H9 (cell line): ENCODE results near the gene SERTAD1. TPM values are rescaled to one million over a fixed set of nuclear protein-coding genes. Genes with fewer than 3 reads are reported as not detected.

Experiments
- DNase-seq: peaks from one replicate; pipeline ENCODE4 v3.0.0-alpha.2; 2017
- H2AFZ ChIP-seq: one replicate; pipeline ENCODE4 v1.6.1; 2013; ENCODE audit warnings: mild to moderate bottlenecking, low read length, control low read depth, moderate library complexity
- H2AK5ac ChIP-seq: 2 replicates; pipeline ENCODE4 v1.6.1; 2013; ENCODE audit warnings: low read length, control low read depth, mixed read lengths; ENCODE audit not compliant: insufficient read length
- H2BK120ac ChIP-seq: one replicate; pipeline ENCODE4 v1.6.1; 2013; ENCODE audit warnings: low read depth, mild to moderate bottlenecking, low read length, control low read depth, inconsistent platforms; ENCODE audit not compliant: poor library complexity, severe bottlenecking
- H2BK12ac ChIP-seq: 2 replicates; pipeline ENCODE4 v1.6.1; 2013; ENCODE audit warnings: low read length, control low read depth, mixed read lengths, low read depth; ENCODE audit not compliant: insufficient read length
- H2BK15ac ChIP-seq: 2 replicates; pipeline ENCODE4 v1.6.1; 2013; ENCODE audit warnings: low read depth, low read length, control low read depth
- H2BK20ac ChIP-seq: one replicate; pipeline ENCODE4 v1.6.1; 2013; ENCODE audit warnings: low read depth, mild to moderate bottlenecking, low read length, control low read depth, inconsistent platforms; ENCODE audit not compliant: poor library complexity, severe bottlenecking
- H2BK5ac ChIP-seq: 2 replicates; pipeline ENCODE4 v1.6.1; 2013; ENCODE audit warnings: low read length, control low read depth, mixed read lengths; ENCODE audit not compliant: insufficient read length
- H3K14ac ChIP-seq: 2 replicates; pipeline ENCODE4 v1.6.1; 2013; ENCODE audit warnings: low read length, control low read depth; ENCODE audit not compliant: insufficient read depth
- H3K18ac ChIP-seq: 2 replicates; pipeline ENCODE4 v1.6.1; 2013; ENCODE audit warnings: low read depth, mild to moderate bottlenecking, mixed read lengths, low read length, control low read depth; ENCODE audit not compliant: insufficient read length
- H3K23ac ChIP-seq: 2 replicates; pipeline ENCODE4 v1.6.1; 2013; ENCODE audit warnings: low read length, control low read depth, mixed read lengths, low read depth; ENCODE audit not compliant: insufficient read length
- H3K23me2 ChIP-seq: 2 replicates; pipeline ENCODE4 v1.6.1; 2013; ENCODE audit warnings: low read depth, mild to moderate bottlenecking, mixed read lengths, low read length, control low read depth; ENCODE audit not compliant: insufficient read length, poor library complexity, severe bottlenecking
- H3K27ac ChIP-seq: 2 replicates; pipeline ENCODE4 v1.5.1; 2013; ENCODE audit warnings: low read length, control low read depth, mixed read lengths, low read depth; ENCODE audit not compliant: insufficient read length
- H3K27me3 ChIP-seq: 2 replicates; pipeline ENCODE4 v1.6.1; 2013; ENCODE audit warnings: low read length, control low read depth, inconsistent platforms; ENCODE audit not compliant: insufficient read depth
- H3K4ac ChIP-seq: 2 replicates; pipeline ENCODE4 v1.6.1; 2013; ENCODE audit warnings: low read depth, mild to moderate bottlenecking, control low read depth, inconsistent platforms, low read length, moderate library complexity
- H3K4me1 ChIP-seq: 2 replicates; pipeline ENCODE4 v1.6.1; 2013; ENCODE audit warnings: low read length, control low read depth, inconsistent platforms; ENCODE audit not compliant: insufficient read depth
- H3K4me2 ChIP-seq: 2 replicates; pipeline ENCODE4 v1.6.1; 2013; ENCODE audit warnings: low read length, control low read depth, mixed read lengths; ENCODE audit not compliant: insufficient read length, insufficient read depth
- H3K56ac ChIP-seq: 2 replicates; pipeline ENCODE4 v1.6.1; 2013; ENCODE audit warnings: low read depth, mild to moderate bottlenecking, mixed read lengths, low read length, control low read depth; ENCODE audit not compliant: insufficient read length
- H3K79me1 ChIP-seq: 2 replicates; pipeline ENCODE4 v1.6.1; 2013; ENCODE audit warnings: low read depth, mild to moderate bottlenecking, moderate library complexity, low read length, control low read depth, inconsistent platforms; ENCODE audit not compliant: insufficient read depth, poor library complexity, severe bottlenecking
- H3K79me2 ChIP-seq: 2 replicates; pipeline ENCODE4 v1.6.1; 2013; ENCODE audit warnings: low read length, control low read depth, inconsistent platforms; ENCODE audit not compliant: insufficient read depth
- H3K9ac ChIP-seq: 2 replicates; pipeline ENCODE4 v1.6.1; 2013; ENCODE audit warnings: low read length, control low read depth, mixed read lengths; ENCODE audit not compliant: insufficient read length; ENCODE audit errors: extremely low read depth
- H3K9me3 ChIP-seq: one replicate; pipeline ENCODE4 v1.6.1; 2013; ENCODE audit warnings: low read depth, low read length, inconsistent platforms; ENCODE audit not compliant: control insufficient read depth
- H3T11ph ChIP-seq: one replicate; pipeline ENCODE4 v1.6.1; 2013; ENCODE audit warnings: mild to moderate bottlenecking, low read length, control low read depth, inconsistent platforms
- H4K20me1 ChIP-seq: one replicate; pipeline ENCODE4 v1.6.1; 2013; ENCODE audit not compliant: control insufficient read depth, insufficient read length, insufficient read depth
- H4K5ac ChIP-seq: 2 replicates; pipeline ENCODE4 v1.6.1; 2013; ENCODE audit warnings: low read depth, mild to moderate bottlenecking, mixed read lengths, low read length, control low read depth; ENCODE audit not compliant: insufficient read length
- H4K8ac ChIP-seq: replicated peaks from 2 replicates; pipeline ENCODE4 v1.6.1; 2013; ENCODE audit warnings: low read length, control low read depth, mixed read lengths, low read depth; ENCODE audit not compliant: insufficient read length
- H4K91ac ChIP-seq: 2 replicates; pipeline ENCODE4 v1.6.1; 2013; ENCODE audit warnings: low read depth, mild to moderate bottlenecking, moderate library complexity, mixed read lengths, low read length, control low read depth; ENCODE audit not compliant: insufficient read length
- H3K27ac Mint-ChIP-seq, 3 experiments: 2 replicates in 2 of 3; 3 replicates in 1 of 3; pipeline ENCODE4 v1.8.0; 2020 to 2021; ENCODE audit warnings: mixed read lengths in 3 of 3, mild to moderate bottlenecking in 1 of 3, moderate library complexity in 1 of 3
- H3K27me3 Mint-ChIP-seq: 2 replicates; pipeline ENCODE4 v1.8.0; 2021; ENCODE audit warnings: low read depth, mild to moderate bottlenecking, moderate library complexity, mixed read lengths
- H3K36me3 Mint-ChIP-seq, 3 experiments: 2 replicates in 2 of 3; 3 replicates in 1 of 3; pipeline ENCODE4 v1.8.0; 2020 to 2021; ENCODE audit warnings: low read depth in 3 of 3, mixed read lengths in 3 of 3; ENCODE audit not compliant: insufficient read depth in 1 of 3
- H3K4me1 Mint-ChIP-seq, 2 experiments: 2 replicates each; pipeline ENCODE4 v1.8.0; 2020; ENCODE audit warnings: mixed read lengths in 2 of 2
- H3K4me3 Mint-ChIP-seq, 2 experiments: 2 replicates in 1 of 2; 3 replicates in 1 of 2; pipeline ENCODE4 v1.8.0; 2020 to 2021; ENCODE audit warnings: mild to moderate bottlenecking in 2 of 2, mixed read lengths in 2 of 2, moderate library complexity in 1 of 2
- H3K9me3 Mint-ChIP-seq, 2 experiments: 2 replicates in 1 of 2; 3 replicates in 1 of 2; pipeline ENCODE4 v1.8.0; 2020; ENCODE audit warnings: mild to moderate bottlenecking in 2 of 2, mixed read lengths in 2 of 2, moderate library complexity in 1 of 2
- CTCF ChIP-seq: fragments of 200-600 bp; sonication (generic); conservative IDR thresholded peaks from 3 replicates; pipeline ENCODE4 v1.8.0; 2021; ENCODE audit warnings: antibody characterized with exemption, mild to moderate bottlenecking
- WGBS: extraction: QIAGEN DNeasy Blood & Tissue Kit; methylation state at CpG from one replicate; pipeline ENCODE4 v1.1.7; 2013; ENCODE audit warnings: missing lambda C conversion rate, low lambda C conversion rate, mixed read lengths; ENCODE audit not compliant: insufficient read length; ENCODE audit errors: extremely low coverage; 5-methylcytosine and 5-hydroxymethylcytosine counted together
- total RNA-seq: library from RNA; stranded (reverse); gene quantifications from 2 replicates; pipeline ENCODE4 v1.2.1, GENCODE V29; 2021

Gene SERTAD1
- total RNA-seq, 1 experiment from 2014 or later: 7.9 TPM

- Histone ChIP-seq H3K4me2 (no peak overlapping the region), H4K5ac (no peak overlapping the region), H3K79me1 (no peaks in the 10 kb centered on the region), H3K79me2 (no peaks in the 10 kb centered on the region), H3K4ac (no peak overlapping the region), H3K9ac (no peak overlapping the region), H2BK120ac (no peak overlapping the region), H2BK20ac (no peak overlapping the region), H4K20me1 (no peaks in the 10 kb centered on the region), H2AK5ac (no peak overlapping the region), H3K27me3 (no peaks in the 10 kb centered on the region), H3K14ac (no peak overlapping the region; the same call in 1 of the 2 replicates), H2BK5ac (no peak overlapping the region), H3K9me3 (no peaks in the 10 kb centered on the region), H3T11ph (no peak overlapping the region), H3K18ac (no peak overlapping the region), H2BK12ac (no peak overlapping the region), H2BK15ac (peak overlapping the region; percentile 69; the same call in 1 of the 2 replicates), H4K8ac (no peak overlapping the region), H3K4me1 (peaks cover 3% of the 10 kb centered on the region; the same call in 1 of the 2 replicates), H3K23ac (no peak overlapping the region), H3K27ac (no peak overlapping the region), H3K56ac (no peak overlapping the region), H3K23me2 (no peaks in the 10 kb centered on the region), H2AFZ (no peak overlapping the region), H4K91ac (no peak overlapping the region)
- no CpG with 5 or more reads among the region's 16 CpGs for whole genome bisulfite sequencing
- Mint-ChIP-seq H3K36me3 (no peaks in the 10 kb centered on the region), H3K27ac (peak overlapping the region; percentile 59 to 94 (median 93); a peak in 5 of 7 replicates), H3K4me1 (peaks cover 19 to 45% of the 10 kb centered on the region in 2 experiments), H3K4me3 (no peak overlapping the region), H3K27me3 (peaks cover 2% of the 10 kb centered on the region; the same call in 1 of the 2 replicates), H3K9me3 (no peaks in the 10 kb centered on the region)
- no peak for DNase-seq
- no peak for TF ChIP-seq CTCF
Observed at GRCh38 chr19:40411125-40411842, 14.5 kb downstream of the SERTAD1 start.
